A204.1 (cell line): ENCODE measurements around the gene NAV1.
"Not testable (repeated sequence)": the region's sequence is repeated elsewhere in the genome, so short reads cannot be mapped to it uniquely, and the experiment has no call there.

Source experiments
- FAIRE-seq: peaks from 2 replicates; lab custom pipeline; 2012; peaks lifted over from hg19 to GRCh38; lab: Jason Lieb, UNC

Gene NAV1, protein sequence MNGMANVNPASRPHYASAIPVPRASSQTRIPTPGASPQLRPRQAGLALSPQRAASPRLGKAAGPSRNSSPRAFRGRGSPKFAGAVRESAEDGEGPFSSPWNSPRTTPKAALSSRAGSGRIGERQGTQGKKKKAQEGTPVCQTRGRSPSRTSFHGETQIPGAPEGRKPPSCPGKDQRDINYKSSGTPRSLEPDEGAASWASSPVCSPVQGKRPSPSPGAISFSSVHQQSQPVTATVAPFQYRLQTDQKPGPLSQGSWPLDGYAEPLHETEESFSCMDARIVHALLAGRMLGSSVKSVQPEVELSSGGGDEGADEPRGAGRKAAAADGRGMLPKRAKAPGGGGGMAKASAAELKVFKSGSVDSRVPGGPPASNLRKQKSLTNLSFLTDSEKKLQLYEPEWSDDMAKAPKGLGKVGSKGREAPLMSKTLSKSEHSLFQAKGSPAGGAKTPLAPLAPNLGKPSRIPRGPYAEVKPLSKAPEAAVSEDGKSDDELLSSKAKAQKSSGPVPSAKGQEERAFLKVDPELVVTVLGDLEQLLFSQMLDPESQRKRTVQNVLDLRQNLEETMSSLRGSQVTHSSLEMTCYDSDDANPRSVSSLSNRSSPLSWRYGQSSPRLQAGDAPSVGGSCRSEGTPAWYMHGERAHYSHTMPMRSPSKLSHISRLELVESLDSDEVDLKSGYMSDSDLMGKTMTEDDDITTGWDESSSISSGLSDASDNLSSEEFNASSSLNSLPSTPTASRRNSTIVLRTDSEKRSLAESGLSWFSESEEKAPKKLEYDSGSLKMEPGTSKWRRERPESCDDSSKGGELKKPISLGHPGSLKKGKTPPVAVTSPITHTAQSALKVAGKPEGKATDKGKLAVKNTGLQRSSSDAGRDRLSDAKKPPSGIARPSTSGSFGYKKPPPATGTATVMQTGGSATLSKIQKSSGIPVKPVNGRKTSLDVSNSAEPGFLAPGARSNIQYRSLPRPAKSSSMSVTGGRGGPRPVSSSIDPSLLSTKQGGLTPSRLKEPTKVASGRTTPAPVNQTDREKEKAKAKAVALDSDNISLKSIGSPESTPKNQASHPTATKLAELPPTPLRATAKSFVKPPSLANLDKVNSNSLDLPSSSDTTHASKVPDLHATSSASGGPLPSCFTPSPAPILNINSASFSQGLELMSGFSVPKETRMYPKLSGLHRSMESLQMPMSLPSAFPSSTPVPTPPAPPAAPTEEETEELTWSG (N-terminal part only)

DNA sequence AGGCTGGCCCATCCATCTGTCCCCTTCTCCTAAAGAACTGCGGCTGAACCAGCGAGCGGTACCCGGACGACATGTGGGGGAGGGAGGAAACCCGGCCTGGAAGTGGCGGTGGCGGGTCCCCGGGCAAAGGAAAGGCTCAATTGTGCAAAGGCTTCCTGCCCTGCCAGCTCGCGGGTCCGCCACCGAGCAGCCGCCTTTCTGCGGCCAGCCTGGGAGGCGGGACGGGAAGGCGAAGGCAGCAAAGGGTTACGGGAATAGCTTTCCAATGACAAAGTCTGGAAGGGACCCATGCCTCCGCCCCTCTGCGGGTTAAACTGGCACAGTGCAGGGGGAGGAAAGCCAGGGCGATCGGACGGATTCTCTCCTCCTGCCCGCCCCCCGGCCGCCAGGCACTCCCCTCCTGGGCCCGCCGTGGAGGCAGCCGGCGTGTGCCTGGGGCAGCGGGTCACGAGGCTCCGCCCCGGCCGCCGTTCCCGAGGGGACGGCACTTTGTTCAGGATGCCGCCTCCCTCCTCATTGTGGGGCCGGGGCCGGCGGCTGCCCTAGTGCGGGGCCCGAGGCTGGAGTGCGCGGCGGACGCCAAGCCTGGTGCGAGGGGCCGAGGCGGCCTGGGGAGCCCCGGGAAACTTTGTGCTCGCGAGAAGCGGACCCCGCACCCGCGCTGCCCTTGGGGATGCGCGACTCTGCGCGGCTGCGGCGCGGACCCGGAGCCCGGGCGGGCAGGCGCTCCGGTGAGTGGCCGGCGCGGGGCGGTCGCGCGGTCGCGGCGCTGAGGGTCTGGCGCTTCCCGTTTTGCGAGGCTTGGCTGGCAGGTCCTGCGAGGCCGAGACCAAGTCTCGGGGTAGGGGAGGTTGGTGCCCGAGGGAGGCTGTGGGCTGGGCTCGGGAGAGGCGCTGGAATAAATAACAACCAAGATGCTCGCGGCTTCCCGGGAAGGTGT lies at the start of gene NAV1:
Gene NAV1, plus strand, starts transcription at position 516 of the 940 bp plus-strand sequence. CDS start 83,758 bp downstream, outside the sequence.
- FAIRE-seq = peak; percentile 75

DNA sequence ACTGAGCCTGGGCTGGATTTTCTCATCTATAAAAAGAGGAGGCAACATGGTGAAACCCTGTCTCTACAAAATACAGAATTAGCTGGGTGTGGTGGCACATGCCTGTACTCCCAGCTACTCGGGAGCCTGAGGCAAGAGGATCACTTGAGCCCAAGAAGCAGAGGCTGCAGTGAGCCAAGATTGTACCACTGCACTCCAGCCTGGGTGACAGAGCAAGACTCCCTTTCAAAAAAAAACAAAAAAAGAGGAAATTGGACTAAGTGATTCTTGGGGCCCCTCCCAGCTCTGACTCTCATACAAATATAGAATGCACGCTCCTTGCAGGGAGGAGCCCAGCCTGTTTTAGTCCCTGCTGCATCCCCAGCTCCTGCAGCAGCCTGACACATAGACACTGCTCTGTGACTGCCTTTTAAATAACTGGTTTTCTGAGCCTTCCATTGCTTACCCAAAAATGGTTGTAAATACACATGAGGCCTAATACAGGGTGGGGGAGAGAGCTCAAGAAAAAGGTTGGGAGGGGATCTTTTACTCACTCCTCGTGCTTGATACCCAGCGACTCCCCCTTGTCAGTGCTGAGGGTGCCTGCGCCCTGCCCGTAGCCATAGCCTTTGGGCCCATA lies 49.2 kb upstream of the NAV1 start:
- FAIRE-seq = no peak

DNA sequence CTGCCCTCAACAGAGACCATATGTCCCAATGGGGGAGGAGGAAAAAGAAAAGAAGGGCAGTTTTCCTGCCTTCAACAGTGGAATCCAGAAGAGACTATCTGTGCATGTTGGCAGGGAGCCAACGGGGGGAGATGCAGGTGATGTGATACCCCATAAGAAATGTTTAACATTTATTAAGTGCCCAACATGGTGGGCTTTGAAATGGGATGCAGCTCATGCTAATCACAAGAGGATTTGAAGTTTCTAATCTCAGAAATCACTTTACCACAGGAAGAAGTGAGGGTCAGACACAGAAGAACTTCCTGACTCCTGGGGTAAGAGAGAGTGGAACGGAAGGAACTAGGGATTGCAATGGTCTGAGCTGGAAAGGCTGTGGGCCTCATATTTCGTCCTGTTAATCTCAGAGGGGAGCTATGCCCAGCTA lies 48.2 kb upstream of the NAV1 start:
- no peak for FAIRE-seq

DNA sequence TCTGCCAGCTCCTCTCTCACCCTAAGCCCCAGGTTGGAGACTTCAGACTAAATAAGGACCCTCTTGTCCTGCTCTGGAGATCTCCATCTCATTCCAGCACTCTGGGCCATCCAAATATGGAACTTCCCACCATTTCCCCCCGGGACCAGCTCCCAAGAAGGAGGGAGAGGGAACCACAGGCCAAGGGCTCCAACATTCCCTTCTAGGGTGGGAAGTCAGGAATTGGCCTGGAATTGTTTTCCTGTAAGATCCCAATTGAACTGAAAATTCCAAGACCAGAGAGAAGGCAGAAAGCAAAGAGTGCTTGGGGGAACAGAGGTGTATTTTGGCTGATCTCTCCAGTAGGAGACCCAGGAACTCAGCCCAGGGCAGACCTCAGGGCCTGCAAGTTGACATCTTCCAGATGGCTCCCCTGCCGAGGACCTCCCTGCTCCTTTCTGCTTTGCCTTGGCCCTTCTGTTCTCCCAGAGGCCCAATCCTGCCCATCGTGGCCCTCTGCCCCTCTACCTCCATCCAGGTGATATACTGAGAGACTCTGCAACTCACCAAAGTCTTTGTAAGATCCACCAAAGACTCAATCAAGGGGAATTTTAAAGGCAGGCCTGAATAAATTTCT lies 46.9 kb upstream of the NAV1 start:
- no peak for FAIRE-seq

DNA sequence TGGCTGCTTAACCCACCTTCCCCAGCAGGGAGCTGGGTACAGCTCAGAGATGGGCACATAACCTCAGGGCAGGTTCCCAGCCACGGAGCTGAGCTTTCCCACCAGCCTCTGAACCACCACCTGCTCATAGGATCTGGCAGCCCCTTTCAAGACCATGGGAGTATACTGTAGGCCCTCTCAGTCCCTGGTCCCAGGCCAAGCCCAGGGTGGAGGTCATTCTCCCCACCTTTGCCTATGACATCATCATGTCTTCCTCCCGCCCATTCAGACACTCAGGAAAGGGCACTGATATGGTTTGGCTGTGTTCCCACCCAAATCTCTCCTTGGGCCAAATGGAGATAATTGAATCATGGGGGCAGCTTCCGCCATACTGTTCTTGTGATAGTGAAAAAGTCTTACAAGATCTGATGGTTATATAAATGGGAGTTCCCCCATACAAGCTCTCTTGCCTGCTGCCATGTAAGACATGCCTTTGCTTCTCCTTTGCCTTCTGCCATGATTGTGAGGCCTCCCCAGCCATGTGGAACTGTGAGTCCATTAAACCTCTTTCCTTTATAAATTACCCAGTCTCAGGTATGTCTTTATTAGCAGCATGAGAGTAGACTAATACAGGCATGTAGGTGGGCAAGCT lies 45.8 kb upstream of the NAV1 start:
- FAIRE-seq = not testable (repeated sequence)

DNA sequence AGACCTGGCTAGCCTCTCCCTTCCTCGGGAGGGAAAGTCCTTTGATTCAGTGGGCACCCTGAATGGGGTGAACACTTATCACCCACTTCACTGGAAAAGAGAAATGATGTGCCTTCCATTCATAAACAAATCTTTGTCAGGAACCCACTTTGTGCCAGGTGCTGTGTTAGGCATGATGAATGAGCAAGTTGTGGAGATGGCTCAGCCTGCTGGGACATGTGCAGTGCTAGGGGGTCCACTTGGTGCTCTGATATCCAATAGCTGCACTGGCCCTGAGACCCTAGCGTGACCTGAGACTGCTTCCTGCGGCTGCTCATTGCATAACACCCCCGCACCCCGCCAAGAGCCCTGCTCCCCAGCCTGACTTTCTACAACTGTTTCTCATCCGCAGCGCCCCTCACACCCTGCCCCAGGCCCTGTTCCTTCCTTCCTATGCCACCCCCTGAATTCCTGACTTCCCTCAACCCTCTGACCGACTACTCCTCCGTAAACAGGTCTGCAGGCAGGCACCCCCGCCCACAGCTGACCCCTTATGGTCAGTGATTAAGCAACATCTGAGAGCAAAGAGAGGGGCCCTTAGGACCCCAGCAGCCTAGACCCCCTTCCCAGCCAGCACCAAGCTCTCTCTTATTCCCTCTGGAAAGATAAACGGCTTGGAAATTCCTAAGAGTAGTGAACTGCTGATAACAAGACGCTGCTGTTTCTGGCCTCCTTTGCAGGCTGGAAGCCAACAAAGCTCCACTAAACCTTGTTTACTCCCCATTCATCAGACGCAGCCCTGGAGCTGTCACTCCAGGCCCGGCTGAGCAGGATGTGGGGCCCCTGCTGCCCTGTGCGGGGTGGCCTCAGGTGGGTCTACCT lies 44.9 kb upstream of the NAV1 start:
- FAIRE-seq = no peak

DNA sequence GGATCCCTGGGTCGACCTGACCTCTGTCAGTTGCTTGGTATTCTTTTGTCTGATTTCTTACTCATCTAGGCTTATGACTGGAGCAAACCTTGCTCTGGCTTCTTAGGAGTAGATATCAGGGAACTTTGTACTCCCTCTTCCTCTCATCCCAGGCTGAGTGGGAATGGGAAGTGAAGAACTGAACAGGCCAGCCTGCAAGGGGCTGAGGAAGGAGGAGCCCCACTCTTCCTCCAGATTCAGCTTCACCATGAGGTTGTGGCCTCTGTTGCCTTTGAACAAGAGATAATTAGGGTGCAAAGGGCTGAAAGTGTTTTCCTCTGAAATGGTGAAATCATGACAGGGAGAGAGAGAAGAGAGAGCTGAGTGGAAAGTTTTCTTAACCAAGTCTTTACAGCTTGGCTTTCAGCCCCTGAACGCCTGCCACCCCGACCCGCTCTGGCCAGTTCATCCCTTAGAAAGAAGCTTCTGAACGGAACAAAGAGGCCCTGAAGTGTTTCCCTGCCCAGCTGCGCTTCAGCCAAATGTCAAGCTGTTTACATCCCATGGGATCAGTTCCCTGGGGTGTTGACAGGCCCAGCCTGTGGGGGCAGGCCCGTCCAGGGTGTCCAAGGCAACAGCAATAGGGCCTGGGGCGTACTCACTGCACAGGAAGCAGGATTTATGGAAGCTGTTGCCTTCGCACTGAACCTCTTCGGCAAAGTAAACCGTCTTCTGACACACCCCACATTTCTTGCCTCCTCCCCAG lies 43.2 kb upstream of the NAV1 start:
- FAIRE-seq = no peak

DNA sequence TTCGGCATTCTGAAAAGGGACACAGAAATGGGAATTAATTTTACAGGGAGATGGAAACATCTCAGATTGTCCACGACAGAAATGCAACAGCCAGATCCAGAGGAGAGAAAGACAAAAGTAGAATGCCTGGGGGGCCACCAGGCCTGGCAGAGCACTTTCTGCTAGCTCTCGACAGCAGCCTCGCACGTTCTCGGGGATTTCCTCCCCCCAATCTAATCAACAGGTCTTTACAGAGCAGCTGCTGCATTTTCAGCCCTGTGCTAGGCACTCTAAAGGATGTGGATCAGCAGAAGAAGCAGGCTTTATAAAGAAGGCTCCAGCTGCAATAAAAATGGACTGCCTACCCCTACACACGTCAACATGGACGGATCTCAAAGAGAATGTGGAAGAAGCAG lies 42.6 kb upstream of the NAV1 start:
- FAIRE-seq = no peak

DNA sequence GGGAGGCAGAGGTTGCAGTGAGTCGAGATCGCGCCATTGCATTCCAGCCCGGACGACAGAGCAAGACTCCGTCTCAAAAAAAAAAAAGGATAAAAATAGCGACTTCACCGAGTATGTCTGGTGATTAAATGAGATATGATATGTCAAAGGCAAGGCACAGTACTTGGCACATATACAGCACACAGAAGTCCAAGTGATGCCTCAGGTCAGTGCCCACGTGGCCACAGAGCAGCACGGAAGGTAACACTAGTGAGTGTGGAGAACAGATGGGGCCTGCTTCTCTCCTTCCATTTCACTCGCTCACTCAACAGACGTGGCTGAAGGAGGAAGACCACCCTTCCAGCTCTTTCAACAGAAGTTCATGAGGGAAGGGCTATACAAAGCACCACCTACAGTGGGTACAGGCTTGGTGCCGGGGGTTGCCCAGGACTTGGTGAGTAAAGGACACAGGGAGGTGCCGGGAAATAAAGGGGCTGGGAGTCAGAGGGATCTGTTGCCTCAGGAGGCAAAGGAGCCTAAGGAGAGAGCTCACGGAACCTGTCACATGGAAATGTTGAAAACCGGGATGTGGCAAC lies 40.9 kb upstream of the NAV1 start:
- FAIRE-seq = no peak

DNA sequence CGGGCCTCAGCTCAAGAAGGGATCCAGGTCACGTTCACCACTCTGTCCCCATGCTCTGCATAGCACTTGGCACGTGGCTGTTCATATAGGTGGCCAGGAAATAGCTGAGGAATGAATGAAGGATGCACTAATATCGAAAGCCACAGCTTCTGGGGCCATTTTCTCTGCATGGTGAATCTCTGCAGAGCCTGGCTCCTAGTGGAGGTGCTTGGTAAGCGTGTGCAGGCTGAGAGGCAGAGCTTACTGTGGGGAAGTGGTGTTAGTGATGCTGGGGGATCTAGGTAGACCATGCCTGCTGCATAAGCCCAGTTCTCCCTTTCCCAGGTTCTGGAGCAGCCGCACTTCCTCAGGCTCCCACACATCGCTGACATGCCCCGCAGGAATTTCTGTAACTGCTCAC lies 40.3 kb upstream of the NAV1 start:
- FAIRE-seq = no peak

DNA sequence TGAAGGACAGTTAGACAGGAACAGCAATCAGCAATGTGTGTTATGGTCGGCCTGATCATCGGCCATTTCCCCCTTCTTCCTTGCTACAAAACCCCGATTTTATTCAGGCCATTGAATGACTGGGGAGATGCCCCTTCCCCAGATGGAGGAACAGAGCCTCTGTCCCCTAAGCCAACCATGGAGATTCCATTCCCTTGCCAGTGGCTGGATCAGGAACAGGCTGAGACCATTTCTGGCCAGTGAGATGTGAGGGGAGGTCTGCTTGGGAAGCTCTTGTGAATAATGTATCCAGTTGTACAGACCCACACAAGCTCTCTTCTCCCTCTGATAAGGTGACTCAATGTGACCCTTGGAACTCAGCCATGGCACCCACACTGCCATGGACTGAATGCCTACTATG lies 39.7 kb upstream of the NAV1 start:
- no peak for FAIRE-seq

DNA sequence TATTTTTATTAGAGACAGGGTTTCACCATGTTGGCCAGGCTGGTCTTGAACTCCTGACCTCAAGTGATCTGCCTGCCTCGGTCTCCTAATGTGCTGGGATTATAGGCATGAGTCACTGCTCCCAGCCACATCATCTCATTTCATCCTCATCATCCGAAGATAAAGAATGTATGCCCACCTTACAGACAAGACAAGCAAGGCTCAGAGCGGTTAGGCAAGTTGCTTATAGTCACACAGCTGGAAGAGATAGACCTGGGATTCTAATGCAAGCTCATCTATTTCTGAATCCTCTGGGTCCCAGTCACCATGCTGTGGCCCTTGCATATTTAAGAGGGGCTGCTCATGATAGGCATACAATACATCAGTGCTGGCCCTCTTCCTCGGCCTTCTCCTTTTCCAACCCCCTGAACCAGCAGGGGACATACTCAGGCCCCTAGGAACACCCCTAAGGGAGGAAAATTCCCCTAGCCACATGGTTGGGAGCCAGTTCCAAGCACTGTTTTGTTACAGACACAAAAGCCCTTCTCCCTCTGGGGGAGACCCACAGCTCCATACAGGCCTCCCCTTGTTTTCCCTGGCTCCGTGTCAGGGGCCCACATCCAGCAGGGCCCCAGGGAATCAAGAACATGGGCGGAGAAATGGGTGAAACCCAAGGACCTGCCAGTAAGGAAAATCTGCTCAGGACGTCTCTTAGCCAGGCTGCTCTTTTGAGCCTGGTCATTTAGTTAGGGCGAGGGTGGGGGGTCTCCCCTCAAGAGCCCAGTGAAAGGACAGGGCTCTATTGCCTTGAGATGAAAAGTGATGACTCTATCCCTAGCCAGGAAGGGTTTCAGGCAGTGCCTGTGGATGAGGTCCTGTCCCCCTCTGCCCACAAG lies 38.9 kb upstream of the NAV1 start:
- FAIRE-seq = no peak

DNA sequence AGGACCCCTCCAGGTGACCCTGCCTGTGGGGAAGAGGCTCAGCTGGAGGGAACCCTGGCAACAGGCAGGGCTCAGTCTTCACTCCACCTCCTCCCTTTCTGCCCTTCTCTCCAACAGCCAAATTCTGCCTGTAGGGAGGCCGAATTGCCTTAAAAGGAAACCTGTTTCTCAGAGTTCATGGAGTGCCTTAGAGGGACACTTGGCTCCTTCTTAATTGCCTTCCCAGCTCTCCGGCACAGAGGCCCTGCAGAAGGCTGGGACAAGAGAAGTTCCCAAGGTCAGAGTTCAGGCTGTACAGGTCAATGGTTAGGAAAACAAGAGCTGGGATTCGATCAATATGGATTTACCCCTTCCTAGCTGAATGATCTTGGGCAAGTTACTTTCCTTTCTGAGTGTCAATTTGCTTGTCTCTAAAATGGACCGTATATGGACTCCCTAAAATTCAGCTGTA lies 38.2 kb upstream of the NAV1 start:
- no peak for FAIRE-seq

DNA sequence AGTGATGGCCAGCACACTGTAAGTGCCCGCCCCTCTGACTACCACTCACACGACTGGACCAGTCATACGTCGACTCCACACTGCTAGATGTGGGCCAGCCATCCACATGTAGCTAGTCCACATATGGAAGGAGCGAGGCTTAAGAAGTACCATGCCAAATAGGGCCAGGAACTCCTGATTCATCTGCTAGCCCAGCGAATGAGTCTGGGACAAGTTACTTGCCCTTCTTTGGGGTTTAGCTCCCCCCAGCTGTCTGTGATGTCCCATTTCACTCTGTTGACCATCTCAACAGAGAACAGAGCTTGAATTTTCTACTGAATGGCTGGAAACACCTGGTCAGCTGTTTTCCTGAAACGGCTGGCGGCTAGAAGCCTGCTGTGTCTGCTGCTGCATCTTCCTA lies 37.8 kb upstream of the NAV1 start:
- no peak for FAIRE-seq

DNA sequence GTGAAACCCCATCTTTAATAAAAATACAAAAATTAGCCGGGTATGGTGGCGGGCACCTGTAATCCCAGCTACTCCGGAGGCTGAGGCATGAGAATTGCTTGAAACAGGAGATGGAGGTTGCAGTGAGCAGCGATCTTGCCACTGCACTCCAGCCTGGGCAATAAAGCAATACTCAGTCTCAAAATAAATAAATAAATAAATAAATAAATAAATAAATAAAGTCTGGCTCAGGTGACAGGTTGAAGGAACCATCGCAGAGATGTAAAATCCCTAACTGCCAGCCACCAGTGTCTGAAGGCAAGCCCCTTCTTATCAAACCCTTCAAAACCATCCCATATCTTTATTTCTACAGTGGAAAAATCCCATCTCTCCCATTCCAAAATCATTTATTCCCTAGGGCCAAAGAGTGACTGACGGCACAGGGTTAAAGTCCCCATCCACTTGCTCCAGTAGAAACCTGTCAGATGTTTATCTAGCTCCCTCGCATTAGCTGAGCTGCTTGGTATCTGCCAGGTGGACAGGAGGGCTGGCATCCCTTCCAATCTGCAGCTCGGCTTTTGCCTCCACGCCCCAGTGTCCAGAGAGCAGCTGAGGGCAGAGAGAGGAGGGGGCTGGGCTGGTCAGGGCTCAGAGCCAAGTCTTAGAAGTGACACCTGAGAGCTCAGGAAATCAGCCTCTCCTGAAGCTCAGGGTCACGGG lies 37.0 kb upstream of the NAV1 start:
- no peak for FAIRE-seq

DNA sequence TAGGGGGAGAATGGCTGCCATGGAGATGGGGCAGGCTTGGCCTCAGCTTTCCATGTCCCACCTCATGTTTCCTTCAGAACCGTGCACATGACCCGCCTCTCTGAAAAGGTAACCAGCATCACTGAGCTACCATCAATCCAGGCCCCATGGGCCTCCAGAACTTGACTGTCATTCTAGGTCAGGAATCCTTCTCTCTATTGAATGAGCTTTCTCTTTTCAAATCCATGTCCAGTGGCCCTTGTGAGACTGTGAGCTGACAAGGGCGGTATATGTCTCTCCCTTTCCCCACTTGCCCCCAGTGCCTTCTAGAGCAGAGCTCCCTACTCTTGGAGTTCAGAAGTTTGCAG lies 36.4 kb upstream of the NAV1 start:
- FAIRE-seq = no peak
